HG03097 (cell line): Measurements from ENCODE around the gene ERBB4.
"Not testable (repeated sequence)": the region's sequence is repeated elsewhere in the genome, so short reads cannot be mapped to it uniquely, and the experiment has no call there.

Experiments used
- ATAC-seq: cut with Tn5 transposase; IDR thresholded peaks from one replicate; pipeline ENCODE4 v1.9.1; 2021; ENCODE audit not compliant: unreplicated experiment, low FRiP score

The ERBB4 gene

GRCh38 chr2:211789982-211790381 is 748.6 kb downstream of the ERBB4 start:
- no peak for ATAC-seq

- ATAC-seq, result no peak
These were observed 771.9 kb downstream of the ERBB4 start for GRCh38 chr2:211766689-211767088.

GRCh38 chr2:211762479-211762878 is 776.1 kb downstream of the ERBB4 start:
- no peak for ATAC-seq

- ATAC-seq, result no peak
These were observed 778.5 kb downstream of the ERBB4 start for GRCh38 chr2:211760103-211760502.

- no peak for ATAC-seq
These were observed 782.3 kb downstream of the ERBB4 start for GRCh38 chr2:211756266-211756665.

GRCh38 chr2:211755187-211755586 is 783.4 kb downstream of the ERBB4 start:
- ATAC-seq, result no peak

GRCh38 chr2:211751848-211752247 is 786.8 kb downstream of the ERBB4 start:
- ATAC-seq, result no peak

GRCh38 chr2:211748339-211748738 is 790.3 kb downstream of the ERBB4 start:
- no peak for ATAC-seq

- peak; percentile 83 for ATAC-seq
These were observed 793.1 kb downstream of the ERBB4 start for GRCh38 chr2:211745295-211746097.

GRCh38 chr2:211744379-211744778 is 794.2 kb downstream of the ERBB4 start:
- ATAC-seq, result no peak

- ATAC-seq, result no peak
These were observed 796.6 kb downstream of the ERBB4 start for GRCh38 chr2:211741966-211742365.

GRCh38 chr2:211737282-211737681 is 801.3 kb downstream of the ERBB4 start:
- no peak for ATAC-seq

- no peak for ATAC-seq
These were observed 808.4 kb downstream of the ERBB4 start for GRCh38 chr2:211730215-211730614.

- ATAC-seq, result no peak
These were observed 809.2 kb downstream of the ERBB4 start for GRCh38 chr2:211729433-211729832.

- ATAC-seq, result no peak
These were observed 813.7 kb downstream of the ERBB4 start for GRCh38 chr2:211724933-211725332.

GRCh38 chr2:211723398-211723797 is 815.2 kb downstream of the ERBB4 start:
- ATAC-seq, result no peak

GRCh38 chr2:211722928-211723327 is 815.7 kb downstream of the ERBB4 start:
- ATAC-seq, result no peak

- ATAC-seq, result not testable (repeated sequence)
These were observed 816.7 kb downstream of the ERBB4 start for GRCh38 chr2:211721874-211722273.

- ATAC-seq, result no peak
These were observed 829.2 kb downstream of the ERBB4 start for GRCh38 chr2:211709389-211709788.

GRCh38 chr2:211692689-211693088 is 845.9 kb downstream of the ERBB4 start:
- ATAC-seq, result no peak

- no peak for ATAC-seq
These were observed 847.9 kb downstream of the ERBB4 start for GRCh38 chr2:211690736-211691135.

GRCh38 chr2:211688196-211688595 is 850.4 kb downstream of the ERBB4 start:
- no peak for ATAC-seq

- ATAC-seq, result no peak
These were observed 863.9 kb downstream of the ERBB4 start for GRCh38 chr2:211674715-211675114.
